GM12874 (cell line): ENCODE data around the gene ADAMTS19.

ENCODE experiments used
- TF ChIP-seq, protein P1 (sequence below): IDR thresholded peaks from 2 replicates; pipeline ENCODE4 v1.5.1; 2011; ENCODE audit warnings: low read depth, mild to moderate bottlenecking, control low read depth, low read length, moderate library complexity; ENCODE audit not compliant: insufficient read depth

ADAMTS19 gene

DNA sequence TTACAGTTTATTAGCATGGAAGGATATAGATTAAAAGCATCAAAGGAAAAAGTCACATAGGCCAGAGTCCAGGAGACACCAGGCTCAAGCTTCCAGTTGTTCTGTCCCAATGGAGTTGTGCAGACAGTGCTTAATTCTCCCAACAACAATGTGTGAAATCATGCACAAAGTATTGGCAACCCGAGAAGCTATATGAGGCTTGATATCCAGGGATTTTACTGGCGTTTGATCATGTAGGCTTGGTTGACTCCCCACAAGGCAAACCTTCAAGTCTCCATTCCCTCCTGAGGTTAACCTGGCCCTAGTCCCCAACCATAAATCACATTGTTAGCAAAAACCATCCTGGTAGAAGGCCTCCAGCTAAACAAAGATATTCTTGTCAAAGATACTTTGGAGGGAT lies 141.5 kb downstream of the ADAMTS19 start:
- TF ChIP-seq, protein P1, sequence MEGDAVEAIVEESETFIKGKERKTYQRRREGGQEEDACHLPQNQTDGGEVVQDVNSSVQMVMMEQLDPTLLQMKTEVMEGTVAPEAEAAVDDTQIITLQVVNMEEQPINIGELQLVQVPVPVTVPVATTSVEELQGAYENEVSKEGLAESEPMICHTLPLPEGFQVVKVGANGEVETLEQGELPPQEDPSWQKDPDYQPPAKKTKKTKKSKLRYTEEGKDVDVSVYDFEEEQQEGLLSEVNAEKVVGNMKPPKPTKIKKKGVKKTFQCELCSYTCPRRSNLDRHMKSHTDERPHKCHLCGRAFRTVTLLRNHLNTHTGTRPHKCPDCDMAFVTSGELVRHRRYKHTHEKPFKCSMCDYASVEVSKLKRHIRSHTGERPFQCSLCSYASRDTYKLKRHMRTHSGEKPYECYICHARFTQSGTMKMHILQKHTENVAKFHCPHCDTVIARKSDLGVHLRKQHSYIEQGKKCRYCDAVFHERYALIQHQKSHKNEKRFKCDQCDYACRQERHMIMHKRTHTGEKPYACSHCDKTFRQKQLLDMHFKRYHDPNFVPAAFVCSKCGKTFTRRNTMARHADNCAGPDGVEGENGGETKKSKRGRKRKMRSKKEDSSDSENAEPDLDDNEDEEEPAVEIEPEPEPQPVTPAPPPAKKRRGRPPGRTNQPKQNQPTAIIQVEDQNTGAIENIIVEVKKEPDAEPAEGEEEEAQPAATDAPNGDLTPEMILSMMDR = no peak

DNA sequence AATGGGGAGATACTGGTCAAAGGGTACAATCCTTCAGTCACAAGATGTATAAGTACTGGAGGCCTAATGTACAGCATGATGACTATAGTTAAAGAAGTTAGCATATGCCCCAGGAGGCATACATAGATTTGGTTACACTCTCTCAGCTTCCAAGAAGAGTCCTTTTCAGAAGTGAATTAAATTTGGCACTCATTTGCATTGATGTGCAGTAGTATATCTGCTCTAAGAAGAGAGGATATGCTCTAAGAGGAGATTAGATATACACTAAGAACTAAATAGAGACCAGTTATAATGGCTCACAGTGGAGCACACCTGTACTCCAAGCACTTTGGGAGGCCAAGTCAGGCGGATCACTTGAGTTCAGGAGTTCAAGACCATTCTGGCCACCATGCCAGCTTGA lies 148.3 kb downstream of the ADAMTS19 start:
- TF ChIP-seq, protein P1 = no peak

DNA sequence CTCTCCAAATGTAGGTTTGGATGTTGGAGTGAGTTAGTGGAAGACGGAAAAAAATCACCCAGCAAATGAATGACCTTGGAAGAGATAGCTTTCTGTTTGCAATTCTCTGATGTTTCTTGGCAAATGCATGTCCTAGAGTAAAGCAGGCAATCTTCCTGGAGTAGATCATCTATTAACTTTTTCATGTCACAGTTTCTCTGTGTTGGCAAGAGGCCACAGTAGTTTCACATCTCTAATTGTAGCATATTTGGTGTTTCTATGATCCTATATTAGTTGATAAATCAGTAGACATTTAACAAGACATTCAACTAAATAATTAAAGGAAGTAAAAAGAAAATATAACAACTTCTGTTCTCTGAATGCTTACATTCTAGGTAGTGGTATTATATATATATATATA lies 149.6 kb downstream of the ADAMTS19 start:
- TF ChIP-seq, protein P1 = no peak

DNA sequence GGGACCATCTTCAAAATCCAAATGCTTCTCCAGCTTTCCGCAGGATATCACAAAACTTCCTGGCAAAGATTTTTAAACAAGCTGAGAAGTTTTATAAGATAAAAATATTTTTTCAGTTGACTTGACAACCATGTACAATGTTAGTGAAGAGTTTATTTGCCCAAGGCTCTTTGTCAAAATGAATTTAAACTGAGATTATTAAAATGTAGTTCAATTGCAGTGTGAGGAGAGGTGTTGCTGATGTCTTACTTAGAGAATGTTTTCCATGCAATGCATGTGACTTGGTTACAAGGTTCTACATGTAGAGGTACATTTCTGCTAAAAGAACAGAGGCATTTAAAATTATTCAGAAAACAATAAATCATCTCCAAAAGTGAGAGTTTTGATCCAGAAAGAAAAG lies 156.4 kb downstream of the ADAMTS19 start:
- TF ChIP-seq, protein P1 = no peak

GRCh38 chr5:129617206-129617605 lies 157.1 kb downstream of the ADAMTS19 start:
- TF ChIP-seq, protein P1 = no peak

- TF ChIP-seq, protein P1 = no peak
Measured at GRCh38 chr5:129619782-129620181, 159.7 kb downstream of the ADAMTS19 start.

GRCh38 chr5:129622531-129622930 lies 162.4 kb downstream of the ADAMTS19 start:
- TF ChIP-seq, protein P1 = no peak

DNA sequence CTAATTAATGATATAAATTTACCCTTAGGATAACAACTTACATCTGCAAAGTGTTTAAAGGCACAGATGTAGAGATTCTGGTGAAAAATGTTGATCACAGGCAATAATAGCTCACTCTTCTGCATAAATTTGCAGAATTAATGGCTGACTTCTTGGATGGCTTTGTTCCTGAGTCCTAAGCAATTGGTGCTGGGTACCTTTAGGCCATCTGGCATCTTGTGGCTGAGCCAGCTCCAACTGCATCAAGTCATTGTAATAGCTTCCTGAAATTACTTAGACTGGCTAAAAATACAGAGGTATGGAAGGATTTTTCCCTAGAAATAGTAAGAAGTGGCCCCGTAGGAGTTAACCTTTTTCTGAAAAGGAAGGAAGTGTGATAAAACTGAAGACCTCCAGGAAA lies 169.5 kb downstream of the ADAMTS19 start:
- TF ChIP-seq, protein P1 = no peak
